Measurements from ENCODE around the gene CCR8.

Gene CCR8, protein sequence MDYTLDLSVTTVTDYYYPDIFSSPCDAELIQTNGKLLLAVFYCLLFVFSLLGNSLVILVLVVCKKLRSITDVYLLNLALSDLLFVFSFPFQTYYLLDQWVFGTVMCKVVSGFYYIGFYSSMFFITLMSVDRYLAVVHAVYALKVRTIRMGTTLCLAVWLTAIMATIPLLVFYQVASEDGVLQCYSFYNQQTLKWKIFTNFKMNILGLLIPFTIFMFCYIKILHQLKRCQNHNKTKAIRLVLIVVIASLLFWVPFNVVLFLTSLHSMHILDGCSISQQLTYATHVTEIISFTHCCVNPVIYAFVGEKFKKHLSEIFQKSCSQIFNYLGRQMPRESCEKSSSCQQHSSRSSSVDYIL

DNA sequence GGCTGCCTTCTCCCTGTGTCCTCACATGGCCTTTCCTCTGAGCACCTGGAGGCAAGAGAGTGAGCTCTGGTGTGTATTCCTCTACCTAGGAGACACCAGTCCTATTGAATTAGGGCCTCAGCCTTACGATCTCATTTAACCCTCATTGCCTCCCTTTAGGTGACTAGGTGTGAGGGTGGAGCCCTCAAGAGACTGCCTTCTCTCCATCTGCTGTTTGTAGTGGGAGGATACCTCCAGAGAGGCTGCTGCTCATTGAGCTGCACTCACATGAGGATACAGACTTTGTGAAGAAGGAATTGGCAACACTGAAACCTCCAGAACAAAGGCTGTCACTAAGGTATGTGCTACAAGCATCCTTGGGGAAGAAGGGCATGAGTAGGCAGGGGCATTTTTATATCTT, at the start of gene CCR8:
TSS of gene CCR8 (plus strand) at position 217 of the 400 bp plus-strand sequence. CDS start 2,623 bp downstream, outside the sequence.
- DNase-seq (ENCODE audit: low read depth, low spot score): no peak

DNA sequence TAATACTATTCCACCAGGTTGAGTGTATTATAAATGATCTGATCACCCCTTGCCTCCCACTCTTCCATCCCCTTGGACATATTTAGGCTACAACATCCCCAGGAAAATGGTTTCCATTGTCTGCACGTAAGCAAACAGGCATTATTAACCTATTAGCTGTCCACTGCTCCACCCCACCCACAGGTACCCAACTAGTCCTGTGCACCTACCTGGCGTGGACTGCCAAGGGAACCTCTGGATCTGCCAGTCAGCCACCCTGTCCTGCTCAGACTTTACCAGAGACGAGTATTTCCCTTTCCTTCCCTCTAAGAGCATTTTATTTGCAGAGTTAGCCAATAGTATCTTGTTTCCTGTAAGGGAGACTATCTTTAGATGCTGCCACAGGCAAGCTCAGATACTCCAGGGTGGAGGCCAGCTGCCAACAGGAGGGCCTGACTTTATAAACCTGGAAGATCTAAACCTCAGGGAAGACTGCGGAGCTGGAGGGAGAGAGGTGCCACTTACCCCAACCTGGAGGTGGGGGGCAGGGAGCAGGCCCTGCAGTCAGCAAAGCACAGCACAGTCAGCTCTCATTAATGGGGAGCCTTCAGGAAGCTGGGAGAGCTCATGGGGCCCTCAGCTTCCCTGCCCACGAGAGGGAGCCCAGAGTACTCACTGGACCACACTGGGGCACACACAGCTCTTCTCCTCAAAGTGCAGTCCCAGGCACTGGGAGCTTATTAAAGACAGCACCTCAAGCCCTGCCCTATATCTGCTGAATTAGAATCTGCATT, 49.6 kb upstream of the CCR8 start, which contains the start of gene CX3CR1:
TSS of gene CX3CR1 (minus strand) at position 292 of the 773 bp plus-strand sequence. CDS start 13,527 bp downstream, outside the sequence.
- DNase-seq (ENCODE audit: low read depth, low spot score): no peak

- no peak for DNase-seq (ENCODE audit: low read depth, low spot score)
Observed at GRCh38 chr3:39280571-39280970, 48.9 kb upstream of the CCR8 start.

DNA sequence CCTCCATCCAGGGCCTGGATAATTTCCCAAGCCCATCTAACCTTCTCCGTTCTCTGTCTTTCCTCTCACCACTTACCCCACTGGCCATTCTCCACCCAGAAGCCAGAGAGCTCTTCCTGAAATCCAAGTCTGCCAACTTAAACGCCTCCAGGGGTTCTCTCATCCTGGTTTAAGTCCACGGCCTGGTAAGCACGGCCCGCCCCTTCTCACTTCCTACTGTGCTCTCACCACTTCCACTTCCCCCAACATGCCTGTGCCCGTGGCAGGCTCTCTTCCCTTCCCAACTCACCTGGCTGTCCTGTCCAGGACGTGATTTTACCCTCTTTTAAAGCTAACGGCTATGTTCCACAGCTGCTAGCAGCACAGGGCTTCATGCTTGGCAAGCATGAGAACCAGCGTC, 48.0 kb upstream of the CCR8 start:
- no peak for DNase-seq (ENCODE audit: low read depth, low spot score)

DNA sequence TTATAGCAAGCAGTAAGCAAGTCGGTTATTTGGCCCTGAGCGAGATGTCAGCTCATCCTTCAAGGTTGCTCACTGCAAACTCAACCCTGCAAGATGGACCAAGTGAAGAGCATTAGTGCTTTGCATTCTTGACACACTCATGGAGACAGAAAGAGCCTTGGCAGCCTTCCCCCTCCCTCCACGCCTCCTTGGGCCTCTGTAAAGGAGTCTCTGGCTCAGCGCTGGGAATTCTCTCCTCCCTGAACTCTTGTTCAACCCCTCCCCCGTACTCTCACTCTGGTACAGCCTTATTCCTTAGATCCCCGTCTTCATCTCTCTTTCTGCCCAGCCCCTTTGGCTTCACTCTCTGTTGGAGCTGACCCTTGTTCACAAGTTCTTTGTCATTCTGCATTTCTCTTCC, 47.5 kb upstream of the CCR8 start:
- no peak for DNase-seq (ENCODE audit: low read depth, low spot score)

GRCh38 chr3:39284457-39284881, 45.0 kb upstream of the CCR8 start:
- DNase-seq (ENCODE audit: low read depth, low spot score): no peak

DNA sequence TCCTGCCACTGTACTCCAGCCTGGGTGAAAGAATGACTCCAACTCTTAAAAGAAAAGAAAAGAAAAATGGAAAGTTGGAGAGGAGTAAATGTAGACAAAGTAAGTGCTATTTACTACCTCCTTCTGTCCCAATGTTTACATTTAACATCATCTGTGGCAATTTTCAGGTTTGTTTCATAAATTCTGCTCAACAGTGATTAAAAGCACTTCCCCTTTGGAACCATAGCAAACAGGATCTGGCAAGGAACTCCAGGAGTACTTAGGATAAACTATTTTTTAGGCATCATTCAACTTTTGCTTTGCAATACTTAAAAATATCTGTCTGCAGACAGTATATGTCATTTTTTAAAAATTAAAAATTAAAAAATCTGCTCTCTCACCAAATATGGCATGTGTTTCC, 44.2 kb upstream of the CCR8 start:
- no peak for DNase-seq (ENCODE audit: low read depth, low spot score)

DNA sequence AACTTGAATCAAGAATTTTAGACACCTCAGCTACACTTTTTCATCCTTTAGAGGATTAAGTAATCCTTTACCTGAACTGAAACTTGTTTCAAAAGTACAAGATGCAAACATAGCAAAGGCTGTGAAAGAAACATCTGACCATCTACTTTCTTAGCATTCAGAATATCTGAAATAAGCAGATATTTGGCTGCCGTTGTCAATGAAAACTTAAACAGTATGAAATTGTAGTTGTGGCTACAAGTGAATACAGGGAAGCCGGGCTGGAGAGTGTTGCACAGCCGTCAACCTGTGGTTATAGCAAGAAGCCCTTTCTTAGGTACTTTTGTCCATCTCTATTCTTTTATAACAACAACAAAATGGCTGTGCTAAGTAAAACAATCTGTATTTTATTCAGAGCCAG, 42.7 kb upstream of the CCR8 start:
- DNase-seq (ENCODE audit: low read depth, low spot score): no peak

DNA sequence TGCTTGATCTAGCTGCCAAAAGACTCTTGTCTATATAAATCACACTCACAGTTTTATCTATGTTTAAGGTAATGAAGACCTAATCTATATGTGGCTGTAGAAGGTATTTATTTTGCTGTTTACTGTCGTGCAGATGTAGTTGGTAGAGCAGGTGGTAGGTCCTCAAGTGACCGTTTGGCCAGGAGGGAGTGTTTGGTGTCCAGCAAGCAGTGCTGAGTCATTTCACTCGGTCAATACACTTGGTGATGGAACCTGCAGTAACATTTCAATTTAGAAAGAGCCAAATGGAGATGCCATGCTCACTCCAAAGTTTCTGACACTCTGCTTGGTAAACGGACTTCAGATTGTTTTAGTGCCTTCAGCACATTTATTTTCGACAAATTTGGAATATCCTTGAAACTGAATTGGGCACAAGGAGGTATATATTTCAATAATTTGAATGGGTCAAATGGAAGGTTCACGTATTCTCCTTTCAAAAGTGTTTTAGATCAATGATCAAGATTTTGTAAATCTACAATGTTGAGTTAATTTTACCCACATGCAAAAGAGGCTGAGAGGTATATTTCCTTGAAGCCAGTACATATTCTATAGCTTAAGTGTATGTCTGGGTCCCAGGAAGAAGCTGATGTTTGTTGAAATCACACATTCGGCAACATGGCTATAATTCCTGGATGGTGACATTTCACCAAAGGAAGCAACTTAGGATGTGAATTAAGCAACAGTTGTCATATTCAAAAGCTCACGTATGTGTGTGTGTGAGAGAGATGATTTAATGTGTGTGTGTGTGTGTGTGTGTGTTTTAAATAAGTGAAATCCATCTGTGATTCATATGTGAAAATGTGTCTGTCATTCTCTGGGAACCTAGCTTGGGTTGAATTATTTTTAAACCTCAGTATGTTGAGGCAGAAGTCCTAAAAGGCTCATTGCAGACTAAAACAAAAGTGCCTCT, 42.0 kb upstream of the CCR8 start:
- DNase-seq (ENCODE audit: low read depth, low spot score): no peak

DNA sequence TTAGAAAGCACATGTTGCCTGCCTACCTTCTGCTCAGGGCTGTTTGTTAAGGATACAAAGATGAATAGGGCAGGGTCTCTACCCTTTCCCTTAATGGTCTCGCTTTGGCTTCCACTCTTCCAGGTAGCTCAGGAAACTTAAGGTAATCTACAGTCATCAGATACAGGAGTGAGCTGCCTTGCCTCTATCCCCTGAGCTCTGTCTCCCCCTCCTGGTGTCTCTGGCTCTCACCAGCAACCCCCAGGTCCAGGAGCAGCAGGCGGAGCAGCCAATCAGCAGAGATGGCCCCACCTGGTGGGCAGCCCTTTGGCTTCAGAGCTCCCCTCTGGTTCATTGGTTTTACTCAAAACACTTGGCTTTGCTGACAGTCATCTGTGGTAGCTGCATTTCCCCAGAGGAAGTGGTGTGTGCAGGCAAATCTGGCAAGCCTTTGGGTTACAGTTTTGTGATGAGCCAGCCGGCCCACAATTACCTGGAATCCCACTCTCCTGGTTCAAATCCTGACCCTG, 41.2 kb upstream of the CCR8 start:
- peak; percentile 64 for DNase-seq (ENCODE audit: low read depth, low spot score)

- no peak for DNase-seq (ENCODE audit: low read depth, low spot score)
Observed at GRCh38 chr3:39289107-39289506, 40.4 kb upstream of the CCR8 start.

DNA sequence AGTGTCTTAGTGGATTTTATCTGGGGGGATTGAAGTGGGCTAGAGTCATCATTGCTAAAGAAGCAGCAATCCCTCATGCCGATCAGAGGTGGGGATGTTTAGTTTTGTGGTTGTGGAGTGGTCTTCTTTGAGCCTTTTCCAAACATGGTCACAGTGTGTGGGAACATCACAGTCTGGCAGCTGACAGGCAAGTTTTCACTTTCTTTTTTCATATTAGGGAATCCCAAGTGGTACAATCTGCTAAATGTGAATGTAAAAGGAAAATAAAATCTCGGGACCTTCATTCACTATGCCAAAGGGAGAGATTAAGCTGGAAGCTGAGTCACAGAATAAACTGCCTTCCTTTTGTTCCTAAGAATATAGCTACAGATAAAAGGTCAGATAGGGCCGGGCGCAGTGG, 39.3 kb upstream of the CCR8 start:
- no peak for DNase-seq (ENCODE audit: low read depth, low spot score)

GRCh38 chr3:39291903-39292329, 37.6 kb upstream of the CCR8 start:
- DNase-seq (ENCODE audit: low read depth, low spot score): peak; percentile 54

DNA sequence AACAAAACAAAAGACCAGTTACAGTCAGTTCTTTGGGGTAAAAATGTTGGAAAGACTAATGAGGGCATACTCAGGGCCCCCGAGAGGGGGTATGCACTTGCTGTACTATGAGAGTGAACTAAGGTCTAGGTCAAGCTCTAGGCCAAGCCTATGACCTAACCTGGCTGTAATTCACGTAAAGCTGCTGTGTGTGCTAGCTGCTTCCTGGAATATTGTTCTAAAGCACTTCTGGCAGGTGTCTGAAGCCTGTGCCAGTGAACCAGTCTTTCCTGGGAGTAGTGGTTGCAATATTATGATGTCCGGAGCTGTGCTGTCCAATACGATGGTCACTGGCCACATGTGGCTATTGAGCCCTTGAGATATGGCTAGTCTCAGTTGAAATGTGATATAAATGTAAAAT, 36.5 kb upstream of the CCR8 start:
- DNase-seq (ENCODE audit: low read depth, low spot score): no peak

DNA sequence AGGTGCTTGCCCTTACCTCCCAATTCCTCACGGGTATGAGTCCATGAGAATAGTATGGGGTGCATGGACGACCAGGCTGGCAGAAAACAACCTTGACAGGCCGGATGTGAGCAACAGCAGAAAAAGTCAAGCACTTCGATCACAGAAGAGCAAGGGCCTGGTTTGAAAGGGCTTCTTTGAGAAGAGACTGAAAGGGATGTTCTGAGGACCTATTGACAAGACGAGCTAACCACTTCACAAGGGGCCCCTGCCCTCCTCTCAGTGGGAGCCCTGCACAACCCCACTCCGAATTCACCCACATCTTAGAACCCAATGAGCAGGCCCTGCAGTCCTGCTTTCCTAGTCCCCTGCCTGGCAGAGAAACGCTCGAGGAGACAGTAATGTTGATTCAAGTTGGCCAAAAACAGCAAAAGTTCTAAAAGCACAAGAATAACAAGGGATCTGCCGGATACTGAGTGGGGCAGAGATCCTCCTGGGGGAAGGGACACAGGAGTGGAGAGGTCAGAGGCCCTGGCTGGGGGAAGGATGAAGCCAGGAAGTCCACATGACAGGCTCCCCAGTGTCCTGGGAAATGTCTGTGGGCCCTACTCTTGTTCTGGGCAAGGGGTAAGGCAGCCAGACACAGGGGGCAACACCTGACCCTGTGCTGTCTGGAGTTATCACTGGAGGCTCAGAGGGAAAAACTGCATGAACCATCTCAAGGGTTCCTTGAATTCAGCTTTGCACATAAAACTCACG, 34.9 kb upstream of the CCR8 start:
- no peak for DNase-seq (ENCODE audit: low read depth, low spot score)

- DNase-seq (ENCODE audit: low read depth, low spot score): no peak
Observed at GRCh38 chr3:39295184-39295775, 34.2 kb upstream of the CCR8 start.

- DNase-seq (ENCODE audit: low read depth, low spot score): no peak
Observed at GRCh38 chr3:39296197-39297077, 33.1 kb upstream of the CCR8 start.

DNA sequence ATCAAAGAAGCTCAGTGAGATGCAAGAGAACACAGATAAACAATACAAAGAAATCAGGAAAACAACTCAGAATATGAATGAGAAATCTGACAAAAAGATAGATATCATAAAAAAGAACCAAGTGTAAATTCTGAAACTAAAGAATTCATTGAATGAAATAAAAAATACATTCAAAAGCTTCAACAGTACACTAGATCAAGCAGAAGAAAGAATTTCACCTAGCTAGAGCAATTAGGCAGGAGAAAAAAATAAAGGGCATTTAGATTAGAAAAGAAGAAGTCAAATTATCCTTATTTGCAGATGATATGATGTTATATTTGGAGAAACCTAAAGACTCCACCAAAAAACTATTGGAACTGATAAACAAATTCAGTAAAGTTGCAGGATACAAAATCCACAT, 30.2 kb upstream of the CCR8 start:
- DNase-seq (ENCODE audit: low read depth, low spot score): no peak

DNA sequence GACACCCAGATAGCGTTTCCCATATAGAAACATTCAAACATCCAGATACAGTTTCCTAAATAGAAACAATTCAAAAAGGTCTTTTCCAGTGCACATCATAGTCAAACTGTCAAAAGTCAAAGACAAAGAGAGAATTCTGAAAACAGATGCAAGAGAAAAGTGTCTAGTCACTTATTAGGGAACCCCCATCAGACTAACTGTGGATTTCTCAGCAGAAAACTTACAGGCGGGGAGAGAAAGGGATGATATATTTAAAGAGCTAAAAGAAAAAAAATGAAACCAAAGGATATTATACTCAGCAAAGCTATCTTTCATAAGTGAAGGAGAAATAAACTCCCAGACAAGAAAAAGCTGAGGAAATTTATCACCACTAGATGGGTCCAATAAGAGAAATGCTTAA, 27.3 kb upstream of the CCR8 start:
- no peak for DNase-seq (ENCODE audit: low read depth, low spot score)

All from activated naive CD8-positive, alpha-beta T cell treated with anti-CD3 and anti-CD28 coated beads, Interleukin-2, amount 50 U/mL, for 16 hours (primary cell).